ENCODE results near the gene PLEK2. TPM values are rescaled to one million over a fixed set of nuclear protein-coding genes. Genes with fewer than 3 reads are reported as not detected.
A peak's percentile ranks its signal among the peaks of the same experiment; 100 is the strongest.
"Not testable (repeated sequence)": the region's sequence is repeated elsewhere in the genome, so short reads cannot be mapped to it uniquely, and the experiment has no call there.

The PLEK2 gene
- total and polyA plus RNA-seq, 7 donors, result 0.16 to 51.8 (median 21.6) TPM; not detected in 1

GRCh38 chr14:67409461-67409860, 2.5 kb downstream of the PLEK2 start:
- Histone ChIP-seq H3K27ac (no peak overlapping the region), H3K4me1 (peaks cover 0 to 14% (median 13%) of the 10 kb centered on the region in 4 donors), H3K4me3 (no peak overlapping the region), H3K36me3 (no peaks in the 10 kb centered on the region), H3K27me3 (peaks cover 4 to 31% (median 7%) of the 10 kb centered on the region in 3 donors), H3K9me3 (no peaks in the 10 kb centered on the region)
- TF ChIP-seq EP300 (IDR thresholded peaks at IDR 0.05) (no peak), POLR2A (IDR thresholded peaks at IDR 0.05) (no peak), POLR2AphosphoS5 (IDR thresholded peaks at IDR 0.05) (no peak), CTCF (IDR thresholded peaks at IDR 0.05) (no peak)
- WGBS, 2 donors, result 87 to 88% methylated on average over 8 of the region's 8 CpGs
- intact Hi-C loops (cut with DNase I), result no loop called here
- peak; percentile 37 for DNase-seq

GRCh38 chr14:67408122-67408801, 3.7 kb downstream of the PLEK2 start:
- intact Hi-C loops (cut with DNase I); H3K4me3 ChIP-seq; H3K9me3 ChIP-seq; H3K36me3 ChIP-seq; H3K27ac ChIP-seq: not testable (repeated sequence)
- WGBS, 2 donors, result 88 to 90% methylated on average over 7 of the region's 7 CpGs
- Histone ChIP-seq H3K27me3 (peaks cover 4 to 27% (median 7%) of the 10 kb centered on the region in 3 donors), H3K4me1 (peaks cover 0 to 14% (median 13%) of the 10 kb centered on the region in 4 donors)
- peak; percentile 26 for DNase-seq

GRCh38 chr14:67405771-67406170, 6.2 kb downstream of the PLEK2 start:
- 96% methylated on average over 5 of the region's 5 CpGs for WGBS, 2 donors
- Histone ChIP-seq H3K27ac (no peak overlapping the region), H3K4me3 (no peak overlapping the region), H3K27me3 (peaks cover 0 to 7% (median 0%) of the 10 kb centered on the region in 3 donors), H3K4me1 (no peaks in the 10 kb centered on the region), H3K36me3 (no peaks in the 10 kb centered on the region), H3K9me3 (no peaks in the 10 kb centered on the region)
- no peak for DNase-seq
- intact Hi-C loops (cut with DNase I), result no loop called here
- TF ChIP-seq POLR2AphosphoS5 (IDR thresholded peaks at IDR 0.05) (no peak), CTCF (IDR thresholded peaks at IDR 0.05) (no peak), POLR2A (IDR thresholded peaks at IDR 0.05) (no peak), EP300 (IDR thresholded peaks at IDR 0.05) (no peak)

GRCh38 chr14:67400434-67400833, 11.5 kb downstream of the PLEK2 start:
- no peak for DNase-seq
- intact Hi-C loops (cut with DNase I), result no loop called here
- WGBS, 2 donors, result 20 to 81% methylated on average over 4 of the region's 4 CpGs
- Histone ChIP-seq H3K27me3 (no peaks in the 10 kb centered on the region), H3K36me3 (no peaks in the 10 kb centered on the region), H3K9me3 (no peaks in the 10 kb centered on the region), H3K4me3 (no peak overlapping the region), H3K27ac (no peak overlapping the region), H3K4me1 (no peaks in the 10 kb centered on the region)
- TF ChIP-seq EP300 (IDR thresholded peaks at IDR 0.05), result no peak

GRCh38 chr14:67397536-67397935, 14.4 kb downstream of the PLEK2 start:
- Histone ChIP-seq H3K27me3 (no peaks in the 10 kb centered on the region), H3K4me1 (no peaks in the 10 kb centered on the region), H3K36me3 (no peaks in the 10 kb centered on the region), H3K27ac (no peak overlapping the region), H3K4me3 (no peak overlapping the region), H3K9me3 (no peaks in the 10 kb centered on the region)
- 95 to 97% methylated on average over 9 of the region's 9 CpGs for WGBS, 2 donors
- TF ChIP-seq POLR2A (IDR thresholded peaks at IDR 0.05) (no peak), CTCF (IDR thresholded peaks at IDR 0.05) (no peak), POLR2AphosphoS5 (IDR thresholded peaks at IDR 0.05) (no peak), EP300 (IDR thresholded peaks at IDR 0.05) (no peak)
- no peak for DNase-seq
- intact Hi-C loops (cut with DNase I), result no loop called here
